Ishikawa (cell line): Measurements from ENCODE around the gene GCN1.

ENCODE experiments used
- EP300 ChIP-seq: IDR thresholded peaks from 2 replicates; pipeline ENCODE4 v1.6.1; 2012; ENCODE audit warnings: borderline replicate concordance
- YY1 ChIP-seq: IDR thresholded peaks from 2 replicates; pipeline ENCODE4 v1.6.1; 2012; ENCODE audit warnings: low read depth

Gene GCN1

DNA sequence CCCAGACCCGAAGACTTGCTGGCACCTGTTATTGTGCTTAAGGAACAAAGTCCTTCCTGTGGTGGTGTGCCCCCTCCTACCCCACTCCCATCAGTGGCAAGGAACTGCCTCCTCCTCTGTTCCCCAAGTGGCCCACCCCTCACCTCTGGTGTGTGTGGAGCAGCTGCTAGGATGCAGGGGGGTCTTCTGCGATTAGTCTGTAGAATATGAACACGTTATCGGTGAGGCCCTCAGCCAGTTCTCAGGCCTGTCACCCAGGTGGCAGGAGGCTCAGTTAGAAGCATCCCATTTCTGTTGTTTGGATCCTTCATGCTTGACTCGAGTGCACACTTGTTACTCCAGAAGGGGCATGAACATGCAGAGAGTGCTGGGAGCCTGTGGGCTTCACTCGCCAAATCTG lies 117.3 kb downstream of the GCN1 start:
- TF ChIP-seq YY1 (no peak), EP300 (no peak)
